H1 (cell line): ENCODE measurements around the gene LCLAT1. TPM values are rescaled to one million over a fixed set of nuclear protein-coding genes. Genes with fewer than 3 reads are reported as not detected.

Source experiments
- CTCF ChIA-PET: fragments of 300-600 bp; sonication (Branson Sonifier 250); formaldehyde crosslinking; loops from one replicate; lab custom pipeline; 2021; ENCODE audit not compliant: partially characterized antibody; lab: Charles Lee
- POLR2A ChIA-PET: fragments of 300-600 bp; sonication (Branson Sonifier 250); formaldehyde crosslinking; loops from one replicate; lab custom pipeline; 2021; ENCODE audit warnings: inconsistent platforms; ENCODE audit not compliant: partially characterized antibody; lab: Charles Lee
- DNase-seq, 2 experiments: peaks; one replicate each; pipeline versions ENCODE4 v3.0.0 to v3.0.0-alpha.2; 2010 to 2022; ENCODE audit warnings: low spot score in 2 of 2, low read depth in 1 of 2, mixed read lengths in 1 of 2
- FAIRE-seq: peaks from 2 replicates; lab custom pipeline; 2011; peaks lifted over from hg19 to GRCh38; lab: Jason Lieb, UNC
- H2AFZ ChIP-seq: 2 replicates; pipeline ENCODE4 v1.8.1; 2012; ENCODE audit warnings: low read length, inconsistent platforms
- H2AK5ac ChIP-seq: 2 replicates; pipeline ENCODE4 v1.6.1; 2013; ENCODE audit warnings: low read depth, low read length
- H2BK120ac ChIP-seq: replicated peaks from 2 replicates; pipeline ENCODE3; 2013; ENCODE audit warnings: low read depth, low read length, inconsistent platforms
- H2BK12ac ChIP-seq: 2 replicates; pipeline ENCODE4 v1.6.1; 2013; ENCODE audit warnings: low read depth, low read length
- H2BK15ac ChIP-seq: 2 replicates; pipeline ENCODE4 v1.6.1; 2013; ENCODE audit warnings: low read length
- H2BK20ac ChIP-seq: 2 replicates; pipeline ENCODE4 v1.6.1; 2013; ENCODE audit warnings: low read length
- H2BK5ac ChIP-seq: 2 replicates; pipeline ENCODE4 v1.6.1; 2013; ENCODE audit warnings: low read depth, low read length
- H3K14ac ChIP-seq: 2 replicates; pipeline ENCODE4 v1.6.1; 2013; ENCODE audit warnings: inconsistent platforms; ENCODE audit not compliant: insufficient read length
- H3K18ac ChIP-seq: 2 replicates; pipeline ENCODE4 v1.6.1; 2013; ENCODE audit warnings: low read length; ENCODE audit errors: extremely low read depth
- H3K23ac ChIP-seq: 2 replicates; pipeline ENCODE4 v1.6.1; 2013; ENCODE audit warnings: inconsistent platforms; ENCODE audit not compliant: insufficient read length
- H3K23me2 ChIP-seq: 2 replicates; pipeline ENCODE4 v1.6.1; 2013; ENCODE audit warnings: low read depth, low read length
- H3K27ac ChIP-seq: 2 replicates; pipeline ENCODE4 v1.6.1; 2011; ENCODE audit warnings: low read depth, low read length, inconsistent platforms
- H3K27me3 ChIP-seq, 4 experiments: replicated peaks in 1 of 4; 1 replicate in 1 of 4; 2 replicates in 3 of 4; pipeline versions ENCODE4 v1.6.1 to v1.8.1; 2011 to 2013; ENCODE audit warnings: low read length in 3 of 4, mild to moderate bottlenecking in 3 of 4, inconsistent platforms in 2 of 4, mixed read lengths in 2 of 4, moderate library complexity in 1 of 4; ENCODE audit not compliant: control insufficient read depth in 3 of 4, insufficient read depth in 3 of 4; ENCODE audit errors: extremely low read depth in 1 of 4
- H3K36me3 ChIP-seq, 4 experiments: 2 replicates each; pipeline versions ENCODE4 v1.6.1 to v1.8.1; 2011 to 2013; ENCODE audit warnings: mild to moderate bottlenecking in 4 of 4, low read length in 3 of 4, moderate library complexity in 2 of 4, control low read depth in 1 of 4, inconsistent platforms in 1 of 4; ENCODE audit not compliant: insufficient read depth in 4 of 4, control insufficient read depth in 2 of 4
- H3K4ac ChIP-seq: replicated peaks from 2 replicates; pipeline ENCODE3; 2013; ENCODE audit warnings: low read length, low read depth, mixed read lengths, inconsistent platforms; ENCODE audit not compliant: insufficient read length
- H3K4me1 ChIP-seq, 4 experiments: replicated peaks in 1 of 4; 1 replicate in 1 of 4; 2 replicates in 3 of 4; pipeline versions ENCODE4 v1.6.1 to v1.8.1; 2011 to 2013; ENCODE audit warnings: low read length in 3 of 4, inconsistent platforms in 2 of 4, mixed read lengths in 1 of 4; ENCODE audit not compliant: insufficient read depth in 4 of 4, control insufficient read depth in 3 of 4
- H3K4me2 ChIP-seq, 2 experiments: 2 replicates each; pipeline versions ENCODE4 v1.6.1 to v1.8.1; 2011 to 2013; ENCODE audit warnings: low read depth in 2 of 2, low read length in 2 of 2, control low read depth in 1 of 2, inconsistent platforms in 1 of 2, mild to moderate bottlenecking in 1 of 2; ENCODE audit not compliant: insufficient read depth in 1 of 2
- H3K4me3 ChIP-seq, 4 experiments: fragments of 200-600, 300-600 bp in 1 of 4; sonication (generic), shearing (Covaris generic), sonication (Bioruptor Twin) in 1 of 4; 2 replicates each; pipeline versions ENCODE4 v1.5.1 to v1.8.1; 2011 to 2016; ENCODE audit warnings: low read length in 4 of 4, low read depth in 3 of 4, control low read depth in 2 of 4, inconsistent platforms in 2 of 4, mild to moderate bottlenecking in 2 of 4, mixed read lengths in 1 of 4, moderate library complexity in 1 of 4; ENCODE audit not compliant: insufficient read depth in 2 of 4; ENCODE audit errors: extremely low read depth in 1 of 4
- H3K56ac ChIP-seq: replicated peaks from 2 replicates; pipeline ENCODE3; 2013; ENCODE audit warnings: low read depth, mild to moderate bottlenecking, mixed read lengths, low read length, inconsistent platforms; ENCODE audit not compliant: insufficient read length
- H3K79me1 ChIP-seq: 2 replicates; pipeline ENCODE4 v1.6.1; 2013; ENCODE audit warnings: low read depth, low read length, control low read depth
- H3K79me2 ChIP-seq, 2 experiments: 2 replicates each; pipeline versions ENCODE4 v1.6.1 to v1.8.1; 2012 to 2013; ENCODE audit warnings: low read length in 2 of 2, mild to moderate bottlenecking in 2 of 2, inconsistent platforms in 1 of 2; ENCODE audit not compliant: insufficient read depth in 2 of 2, control insufficient read depth in 1 of 2
- H3K9ac ChIP-seq, 4 experiments: replicated peaks in 1 of 4; 1 replicate in 1 of 4; 2 replicates in 3 of 4; pipeline versions ENCODE4 v1.6.1 to v1.8.1; 2011 to 2013; ENCODE audit warnings: low read depth in 3 of 4, low read length in 3 of 4, control low read depth in 2 of 4, mild to moderate bottlenecking in 2 of 4, moderate library complexity in 2 of 4, inconsistent platforms in 1 of 4; ENCODE audit errors: extremely low read depth in 1 of 4
- H3K9me3 ChIP-seq, 2 experiments: 2 replicates each; pipeline versions ENCODE4 v1.6.1 to v1.8.1; 2012 to 2013; ENCODE audit warnings: mild to moderate bottlenecking in 2 of 2, moderate library complexity in 2 of 2, control low read depth in 1 of 2, inconsistent platforms in 1 of 2, low read depth in 1 of 2, low read length in 1 of 2, mixed read lengths in 1 of 2; ENCODE audit not compliant: insufficient read depth in 2 of 2
- H4K20me1 ChIP-seq, 2 experiments: replicated peaks in 1 of 2; 2 replicates each; pipeline versions ENCODE3 to v1.8.1; 2011 to 2013; ENCODE audit warnings: inconsistent platforms in 2 of 2, low read length in 2 of 2, mild to moderate bottlenecking in 1 of 2; ENCODE audit not compliant: insufficient read depth in 2 of 2, control insufficient read depth in 1 of 2
- H4K5ac ChIP-seq: 2 replicates; pipeline ENCODE4 v1.6.1; 2013; ENCODE audit warnings: low read length, low read depth, mixed read lengths, inconsistent platforms; ENCODE audit not compliant: insufficient read length
- H4K8ac ChIP-seq: 2 replicates; pipeline ENCODE4 v1.8.0; 2013; ENCODE audit warnings: mild to moderate bottlenecking, moderate library complexity, low read length, inconsistent platforms; ENCODE audit not compliant: insufficient read depth; ENCODE audit errors: extremely low read depth
- H4K91ac ChIP-seq: replicated peaks from 2 replicates; pipeline ENCODE3; 2013; ENCODE audit warnings: low read length, mixed read lengths, inconsistent platforms; ENCODE audit not compliant: insufficient read length
- ASH2L ChIP-seq: fragments of 200-600, 300-600 bp; sonication (generic); IDR thresholded peaks from one replicate; pipeline ENCODE4 v1.7.1; 2017; ENCODE audit warnings: low read length
- CEBPB ChIP-seq: IDR thresholded peaks from 2 replicates; pipeline ENCODE4 v1.6.1; 2012; ENCODE audit warnings: low read depth, low read length
- CHD2 ChIP-seq: IDR thresholded peaks from 2 replicates; pipeline ENCODE4 v1.6.1; 2012; ENCODE audit warnings: low read length, improper control_type of control experiment
- EP300 ChIP-seq, 2 experiments: IDR thresholded peaks; 1 replicate in 1 of 2; 2 replicates in 1 of 2; pipeline ENCODE4 v1.6.1; 2011 to 2012; ENCODE audit warnings: low read depth in 2 of 2, low read length in 2 of 2, mild to moderate bottlenecking in 2 of 2, borderline replicate concordance in 1 of 2, inconsistent platforms in 1 of 2, moderate library complexity in 1 of 2
- GABPA ChIP-seq: IDR thresholded peaks from 2 replicates; pipeline ENCODE4 v1.6.1; 2011; ENCODE audit warnings: mild to moderate bottlenecking, low read length, moderate library complexity, borderline replicate concordance; ENCODE audit not compliant: insufficient read depth
- JUN ChIP-seq: IDR thresholded peaks from 2 replicates; pipeline ENCODE4 v1.6.1; 2011; ENCODE audit warnings: low read depth, mild to moderate bottlenecking, improper control_type of control experiment, low read length
- POLR2A ChIP-seq, 2 experiments: IDR thresholded peaks; 1 replicate in 1 of 2; 2 replicates in 1 of 2; pipeline ENCODE4 v1.6.1; 2011; ENCODE audit warnings: low read depth in 2 of 2, low read length in 2 of 2, mild to moderate bottlenecking in 2 of 2; ENCODE audit errors: control extremely low read depth in 1 of 2
- RAD21 ChIP-seq, 2 experiments: IDR thresholded peaks in 1 of 2; conservative IDR thresholded peaks in 1 of 2; 2 replicates each; pipeline ENCODE4 v1.6.1; 2011; ENCODE audit warnings: low read depth in 2 of 2, low read length in 2 of 2, improper control_type of control experiment in 1 of 2, inconsistent platforms in 1 of 2, mild to moderate bottlenecking in 1 of 2, moderate library complexity in 1 of 2
- RBBP5 ChIP-seq: IDR thresholded peaks from 2 replicates; pipeline ENCODE4 v1.7.1; 2012; ENCODE audit warnings: low read depth, mild to moderate bottlenecking, inconsistent platforms, low read length, moderate library complexity, borderline replicate concordance
- SUZ12 ChIP-seq: fragments of 200-600 bp; sonication (generic); IDR thresholded peaks from 2 replicates; pipeline ENCODE4 v1.6.1; 2012; ENCODE audit warnings: mild to moderate bottlenecking, inconsistent platforms, low read length, moderate library complexity, mixed read lengths
- TCF12 ChIP-seq: IDR thresholded peaks from 2 replicates; pipeline ENCODE4 v1.6.1; 2011; ENCODE audit warnings: low read depth, mild to moderate bottlenecking, low read length
- USF2 ChIP-seq: IDR thresholded peaks from 2 replicates; pipeline ENCODE4 v1.6.1; 2011; ENCODE audit warnings: low read length, improper control_type of control experiment
- YY1 ChIP-seq: IDR thresholded peaks from 2 replicates; pipeline ENCODE4 v1.6.1; 2011; ENCODE audit warnings: low read depth, mild to moderate bottlenecking, low read length
- WGBS, 2 experiments: shearing (Covaris generic) in 1 of 2; methylation state at CpG; one replicate each; pipeline versions ENCODE4 v1.1.6 to v1.1.7; 2013 to 2015; ENCODE audit warnings: low lambda C conversion rate in 2 of 2, mixed read lengths in 2 of 2, inconsistent platforms in 1 of 2, low coverage in 1 of 2, missing lambda C conversion rate in 1 of 2; ENCODE audit not compliant: insufficient replicate concordance in 2 of 2, insufficient coverage in 1 of 2, insufficient read length in 1 of 2; ENCODE audit errors: extremely low coverage in 1 of 2, missing lambda C conversion rate in 1 of 2; 5-methylcytosine and 5-hydroxymethylcytosine counted together
- polyA plus RNA-seq, 7 experiments: library from polyadenylated mRNA; depleted of rRNA in 3 of 7; stranded (reverse) in 5 of 7; unstranded in 2 of 7; fragments of >200 nt in 5 of 7; fragments of 200-250 nt in 2 of 7; gene quantifications; 1 replicate in 5 of 7; 2 replicates in 1 of 7; 4 replicates in 1 of 7; pipeline versions ENCODE4 v1.2.1 to v1.2.3, GENCODE V29; 2011 to 2013; ENCODE audit warnings: missing spikeins in 2 of 7, mixed read lengths in 2 of 7
- total RNA-seq: library from RNA; stranded (reverse); fragmentation: NEBNext Ultra II Directional; extraction: Animal tissue kit (Norgen Biotek cat#: 25700); gene quantifications from 2 replicates; pipeline ENCODE4 v1.2.1, GENCODE V29; 2021

LCLAT1 gene
- total and polyA plus RNA-seq, 2 of the 8 experiments (the other 6 are each of a cell fraction or from before 2014, with no cell fraction given), result 7.6 to 22.0 TPM

- H4K5ac ChIP-seq, result no peak overlapping the region
- no peak overlapping the region for H4K8ac ChIP-seq
- H3K4me2 ChIP-seq, result no peak overlapping the region
- H3K56ac ChIP-seq, result no peak overlapping the region
- H2BK20ac ChIP-seq, result no peak overlapping the region
- peaks cover 0 to 52% of the 10 kb centered on the region in 2 experiments; a peak in 2 of 4 replicates for H3K79me2 ChIP-seq
- no peaks in the 10 kb centered on the region for H3K23me2 ChIP-seq
- DNase-seq (no peak), FAIRE-seq (no peak)
- H4K91ac ChIP-seq, result no peak overlapping the region
- H3K27me3 ChIP-seq, result no peaks in the 10 kb centered on the region
- no peak overlapping the region for H3K9ac ChIP-seq
- H2BK15ac ChIP-seq, result no peak overlapping the region
- H4K20me1 ChIP-seq, result no peaks in the 10 kb centered on the region
- H2AFZ ChIP-seq, result no peak overlapping the region
- H2AK5ac ChIP-seq, result no peak overlapping the region
- no peak overlapping the region for H2BK120ac ChIP-seq
- no peak overlapping the region for H2BK5ac ChIP-seq
- peaks cover 0 to 2% of the 10 kb centered on the region in 2 experiments; a peak in 1 of 4 replicates for H3K9me3 ChIP-seq
- no peak overlapping the region for H3K4ac ChIP-seq
- CTCF ChIA-PET, result interaction anchor here (1.4 kb wide), 1 partner anchor 18 kb away, joined by 3 read pairs; no protein-coding TSS in a partner anchor
- no peak overlapping the region for H3K23ac ChIP-seq
- 95% methylated on average over 4 of the region's 4 CpGs; no CpG with 5 or more reads in 1 of the 2 experiments for WGBS, 2 experiments
- no peak overlapping the region for H3K14ac ChIP-seq
- H3K27ac ChIP-seq, result no peak overlapping the region
- H3K18ac ChIP-seq, result no peak overlapping the region
- H3K79me1 ChIP-seq, result no peaks in the 10 kb centered on the region; the same call in 1 of the 2 replicates
- no peak overlapping the region for H3K4me3 ChIP-seq
- POLR2A ChIA-PET, result interaction anchor here (0.7 kb wide), 1 partner anchor 10 kb away, joined by 3 read pairs; no protein-coding TSS in a partner anchor
- H3K36me3 ChIP-seq, result no peaks in the 10 kb centered on the region
- H2BK12ac ChIP-seq, result no peak overlapping the region
- H3K4me1 ChIP-seq, result peaks cover 0 to 19% (median 5%) of the 10 kb centered on the region in 4 experiments; a peak in 3 of 7 replicates
- TF ChIP-seq GABPA, result no peak
- TF ChIP-seq YY1, result no peak
- no peak for TF ChIP-seq RBBP5
- no peak for TF ChIP-seq RAD21 (IDR thresholded peaks at IDR 0.05 in 1 of 2, conservative IDR thresholded peaks at IDR 0.05 in 1 of 2; ENCODE audit: low read depth in 2 of 2, low read length in 2 of 2)
- no peak for TF ChIP-seq CHD2
- no peak for TF ChIP-seq POLR2A (IDR thresholded peaks at IDR 0.05; ENCODE audit: control extremely low read depth in 1 of 2, low read depth in 2 of 2, low read length in 2 of 2)
- no peak for TF ChIP-seq EP300 (IDR thresholded peaks at IDR 0.05; ENCODE audit: borderline replicate concordance in 1 of 2, low read depth in 2 of 2, low read length in 2 of 2)
- TF ChIP-seq TCF12, result no peak
- TF ChIP-seq ASH2L, result no peak
- no peak for TF ChIP-seq CEBPB
- TF ChIP-seq USF2, result no peak
- TF ChIP-seq JUN, result no peak
- no peak for TF ChIP-seq SUZ12
Observed at GRCh38 chr2:30510409-30510808, 63.4 kb downstream of the LCLAT1 start.
